SH-SY5Y (cell line): ENCODE measurements around the gene SH3BP2.

Experiments
- GATA2 ChIP-seq: IDR thresholded peaks from 2 replicates; pipeline ENCODE4 v1.6.1; 2011; ENCODE audit warnings: mild to moderate bottlenecking, low read depth, low read length
- GATA3 ChIP-seq: IDR thresholded peaks from 2 replicates; pipeline ENCODE4 v1.6.1; 2011; ENCODE audit warnings: low read depth, mild to moderate bottlenecking, low read length, moderate library complexity

GRCh38 chr4:2823301-2823670, 30.4 kb downstream of the SH3BP2 start:
- TF ChIP-seq GATA2 (no peak), GATA3 (no peak)
